Measurements from ENCODE around the gene FMO1.

DNA sequence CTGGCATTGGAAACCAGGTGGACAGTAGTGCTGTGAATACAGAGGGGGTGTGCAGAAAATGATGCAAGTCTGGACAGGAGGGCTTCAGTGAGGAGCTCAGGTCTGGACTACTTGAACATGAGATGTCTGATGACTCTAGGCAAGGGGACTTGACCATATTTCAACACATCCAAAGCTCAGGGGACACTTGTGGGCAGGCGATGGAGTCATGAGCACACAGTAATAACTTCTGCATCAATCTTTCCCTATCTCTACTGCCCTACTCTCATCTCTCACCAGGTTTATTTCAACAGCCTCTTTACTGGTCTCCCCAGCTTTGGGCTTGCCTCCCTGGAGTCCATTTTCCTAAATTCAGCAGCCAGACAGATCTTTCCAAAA is 41.3 kb upstream of the FMO1 start:
- TF ChIP-seq, protein P1, sequence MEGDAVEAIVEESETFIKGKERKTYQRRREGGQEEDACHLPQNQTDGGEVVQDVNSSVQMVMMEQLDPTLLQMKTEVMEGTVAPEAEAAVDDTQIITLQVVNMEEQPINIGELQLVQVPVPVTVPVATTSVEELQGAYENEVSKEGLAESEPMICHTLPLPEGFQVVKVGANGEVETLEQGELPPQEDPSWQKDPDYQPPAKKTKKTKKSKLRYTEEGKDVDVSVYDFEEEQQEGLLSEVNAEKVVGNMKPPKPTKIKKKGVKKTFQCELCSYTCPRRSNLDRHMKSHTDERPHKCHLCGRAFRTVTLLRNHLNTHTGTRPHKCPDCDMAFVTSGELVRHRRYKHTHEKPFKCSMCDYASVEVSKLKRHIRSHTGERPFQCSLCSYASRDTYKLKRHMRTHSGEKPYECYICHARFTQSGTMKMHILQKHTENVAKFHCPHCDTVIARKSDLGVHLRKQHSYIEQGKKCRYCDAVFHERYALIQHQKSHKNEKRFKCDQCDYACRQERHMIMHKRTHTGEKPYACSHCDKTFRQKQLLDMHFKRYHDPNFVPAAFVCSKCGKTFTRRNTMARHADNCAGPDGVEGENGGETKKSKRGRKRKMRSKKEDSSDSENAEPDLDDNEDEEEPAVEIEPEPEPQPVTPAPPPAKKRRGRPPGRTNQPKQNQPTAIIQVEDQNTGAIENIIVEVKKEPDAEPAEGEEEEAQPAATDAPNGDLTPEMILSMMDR (IDR thresholded peaks at IDR 0.05), result no peak
- TF ChIP-seq ZFX (IDR thresholded peaks at IDR 0.05; ENCODE audit: borderline replicate concordance), result no peak

Data from 22Rv1 (cell line).